IPS-18c (cell line): Measurements from ENCODE around the gene KLHL35.
"Not testable (repeated sequence)": the region's sequence is repeated elsewhere in the genome, so short reads cannot be mapped to it uniquely, and the experiment has no call there.

Source experiments
- H3K4me3 ChIP-seq: 2 replicates; pipeline ENCODE4 v1.7.0; 2013; ENCODE audit warnings: low read depth, mild to moderate bottlenecking, low read length, moderate library complexity; ENCODE audit not compliant: insufficient read depth
- H3K9me3 ChIP-seq: one replicate; pipeline ENCODE4 v1.6.1; 2013; ENCODE audit warnings: mild to moderate bottlenecking, low read length, moderate library complexity; ENCODE audit not compliant: control insufficient read depth, insufficient read depth

The KLHL35 gene

GRCh38 chr11:75387736-75388294 is 45.2 kb downstream of the KLHL35 start:
- H3K4me3 ChIP-seq = no peak overlapping the region
- no peaks in the 10 kb centered on the region for H3K9me3 ChIP-seq

GRCh38 chr11:75386942-75387630 is 45.9 kb downstream of the KLHL35 start:
- no peak overlapping the region for H3K4me3 ChIP-seq
- no peaks in the 10 kb centered on the region for H3K9me3 ChIP-seq

GRCh38 chr11:75384438-75385080 is 48.4 kb downstream of the KLHL35 start:
- H3K9me3 ChIP-seq = no peaks in the 10 kb centered on the region
- no peak overlapping the region for H3K4me3 ChIP-seq

- Histone ChIP-seq H3K9me3 (no peaks in the 10 kb centered on the region), H3K4me3 (no peak overlapping the region)
Observed at GRCh38 chr11:75383246-75383645, 49.8 kb downstream of the KLHL35 start.

GRCh38 chr11:75380716-75381420 is 52.1 kb downstream of the KLHL35 start:
- Histone ChIP-seq H3K9me3 (peaks cover 2% of the 10 kb centered on the region), H3K4me3 (no peak overlapping the region)

- H3K9me3 ChIP-seq = peaks cover 2% of the 10 kb centered on the region
- no peak overlapping the region for H3K4me3 ChIP-seq
Observed at GRCh38 chr11:75380245-75380644, 52.8 kb downstream of the KLHL35 start.

GRCh38 chr11:75378776-75379175 is 54.2 kb downstream of the KLHL35 start:
- not testable (repeated sequence) for H3K9me3 ChIP-seq, H3K4me3 ChIP-seq

GRCh38 chr11:75376175-75376574 is 56.8 kb downstream of the KLHL35 start:
- Histone ChIP-seq H3K4me3 (no peak overlapping the region), H3K9me3 (peaks cover 2% of the 10 kb centered on the region)

GRCh38 chr11:75375626-75376025 is 57.4 kb downstream of the KLHL35 start:
- Histone ChIP-seq H3K9me3 (peaks cover 2% of the 10 kb centered on the region), H3K4me3 (no peak overlapping the region)

GRCh38 chr11:75374646-75375045 is 58.4 kb downstream of the KLHL35 start:
- Histone ChIP-seq H3K9me3 (peaks cover 2% of the 10 kb centered on the region), H3K4me3 (no peak overlapping the region)

- H3K9me3 ChIP-seq = peaks cover 2% of the 10 kb centered on the region
Observed at GRCh38 chr11:75373201-75373600, 59.8 kb downstream of the KLHL35 start.

More at GRCh38 chr11:75373201-75373600, 59.8 kb downstream of the KLHL35 start:
- H3K4me3 ChIP-seq = no peak overlapping the region
